DOHH2 (cell line): ENCODE measurements around the gene PCYT2.

Source experiments
- CTCF ChIP-seq: fragments of 200-600 bp; sonication (generic); IDR thresholded peaks from one replicate; pipeline ENCODE4 v1.5.1; 2014; ENCODE audit warnings: antibody characterized with exemption, mild to moderate bottlenecking, low read depth, low read length; ENCODE audit not compliant: poor library complexity, severe bottlenecking
- EZH2phosphoT487 ChIP-seq: fragments of 200-600 bp; sonication (generic); IDR thresholded peaks from 2 replicates; pipeline ENCODE4 v1.6.1; 2017; ENCODE audit warnings: borderline replicate concordance, mild to moderate bottlenecking, antibody characterized with exemption, low read length, moderate library complexity, mixed read lengths

GRCh38 chr17:81867991-81868673 lies 43.1 kb downstream of the PCYT2 start:
- TF ChIP-seq CTCF (no peak), EZH2phosphoT487 (no peak)
